ENCODE results near the gene CCL11.
A peak's percentile ranks its signal among the peaks of the same experiment; 100 is the strongest.

The CCL11 gene

DNA sequence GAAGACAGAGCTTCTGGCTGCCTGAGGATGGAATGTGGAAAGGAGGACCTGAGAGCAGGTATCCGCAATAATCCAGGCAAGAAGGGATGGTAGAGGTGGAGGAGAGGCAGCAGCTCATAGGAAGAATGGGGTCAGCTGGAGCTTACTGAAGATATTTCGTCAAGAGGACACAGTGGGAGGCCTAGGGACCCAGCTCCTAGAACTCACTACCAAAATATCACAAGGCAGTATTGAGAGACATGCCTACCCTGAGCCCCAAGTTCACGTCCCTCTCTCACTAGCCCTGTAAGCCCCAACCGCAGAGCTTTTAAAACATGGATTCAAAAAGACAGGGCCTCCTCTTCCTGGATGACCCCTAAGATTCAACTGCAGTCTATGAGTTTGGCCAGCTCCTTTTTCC lies 19.5 kb downstream of the CCL11 start:
- H3K27ac ChIP-seq (ENCODE audit: low read depth in 2 of 2, low read length in 2 of 2) = no peak overlapping the region
- no peak overlapping the region for H3K4me3 ChIP-seq (ENCODE audit: low read length in 2 of 2)
- H3K27me3 ChIP-seq (ENCODE audit: control insufficient read depth in 2 of 2, insufficient read depth in 2 of 2, low read length in 2 of 2) = no peaks in the 10 kb centered on the region
- H3K9ac ChIP-seq (ENCODE audit: low read depth in 1 of 2, low read length in 2 of 2) = no peak overlapping the region
- peaks cover 0 to 4% of the 10 kb centered on the region in 2 donors for H3K4me1 ChIP-seq (ENCODE audit: control insufficient read depth in 2 of 2, insufficient read depth in 2 of 2, low read length in 2 of 2)
- no peaks in the 10 kb centered on the region for H3K9me3 ChIP-seq (ENCODE audit: control insufficient read depth in 2 of 2, low read length in 2 of 2)
- H3K36me3 ChIP-seq (ENCODE audit: control insufficient read depth in 2 of 2, insufficient read depth in 2 of 2, low read length in 2 of 2) = no peaks in the 10 kb centered on the region

GRCh38 chr17:34305606-34306005 lies 20.1 kb downstream of the CCL11 start:
- H3K9ac ChIP-seq (ENCODE audit: low read depth in 1 of 2, low read length in 2 of 2) = no peak overlapping the region
- H3K4me1 ChIP-seq (ENCODE audit: control insufficient read depth in 2 of 2, insufficient read depth in 2 of 2, low read length in 2 of 2) = peaks cover 0 to 4% of the 10 kb centered on the region in 2 donors
- no peaks in the 10 kb centered on the region for H3K36me3 ChIP-seq (ENCODE audit: control insufficient read depth in 2 of 2, insufficient read depth in 2 of 2, low read length in 2 of 2)
- H3K27me3 ChIP-seq (ENCODE audit: control insufficient read depth in 2 of 2, insufficient read depth in 2 of 2, low read length in 2 of 2) = no peaks in the 10 kb centered on the region
- H3K4me3 ChIP-seq (ENCODE audit: low read length in 2 of 2) = no peak overlapping the region
- no peak overlapping the region for H3K27ac ChIP-seq (ENCODE audit: low read depth in 2 of 2, low read length in 2 of 2)
- no peaks in the 10 kb centered on the region for H3K9me3 ChIP-seq (ENCODE audit: control insufficient read depth in 2 of 2, low read length in 2 of 2)

GRCh38 chr17:34306466-34306865 lies 20.9 kb downstream of the CCL11 start:
- Histone ChIP-seq H3K27me3 (ENCODE audit: control insufficient read depth in 2 of 2, insufficient read depth in 2 of 2, low read length in 2 of 2) (no peaks in the 10 kb centered on the region), H3K9ac (ENCODE audit: low read depth in 1 of 2, low read length in 2 of 2) (no peak overlapping the region), H3K36me3 (ENCODE audit: control insufficient read depth in 2 of 2, insufficient read depth in 2 of 2, low read length in 2 of 2) (no peaks in the 10 kb centered on the region), H3K4me3 (ENCODE audit: low read length in 2 of 2) (no peak overlapping the region), H3K27ac (ENCODE audit: low read depth in 2 of 2, low read length in 2 of 2) (no peak overlapping the region), H3K4me1 (ENCODE audit: control insufficient read depth in 2 of 2, insufficient read depth in 2 of 2, low read length in 2 of 2) (peaks cover 0 to 2% of the 10 kb centered on the region in 2 donors), H3K9me3 (ENCODE audit: control insufficient read depth in 2 of 2, low read length in 2 of 2) (no peaks in the 10 kb centered on the region)

GRCh38 chr17:34307110-34307509 lies 21.6 kb downstream of the CCL11 start:
- H3K4me3 ChIP-seq (ENCODE audit: low read length in 2 of 2) = no peak overlapping the region
- H3K36me3 ChIP-seq (ENCODE audit: control insufficient read depth in 2 of 2, insufficient read depth in 2 of 2, low read length in 2 of 2) = no peaks in the 10 kb centered on the region
- H3K9me3 ChIP-seq (ENCODE audit: control insufficient read depth in 2 of 2, low read length in 2 of 2) = no peaks in the 10 kb centered on the region
- no peak overlapping the region for H3K27ac ChIP-seq (ENCODE audit: low read depth in 2 of 2, low read length in 2 of 2)
- H3K27me3 ChIP-seq (ENCODE audit: control insufficient read depth in 2 of 2, insufficient read depth in 2 of 2, low read length in 2 of 2) = no peaks in the 10 kb centered on the region
- no peak overlapping the region for H3K9ac ChIP-seq (ENCODE audit: low read depth in 1 of 2, low read length in 2 of 2)
- no peaks in the 10 kb centered on the region for H3K4me1 ChIP-seq (ENCODE audit: control insufficient read depth in 2 of 2, insufficient read depth in 2 of 2, low read length in 2 of 2)

DNA sequence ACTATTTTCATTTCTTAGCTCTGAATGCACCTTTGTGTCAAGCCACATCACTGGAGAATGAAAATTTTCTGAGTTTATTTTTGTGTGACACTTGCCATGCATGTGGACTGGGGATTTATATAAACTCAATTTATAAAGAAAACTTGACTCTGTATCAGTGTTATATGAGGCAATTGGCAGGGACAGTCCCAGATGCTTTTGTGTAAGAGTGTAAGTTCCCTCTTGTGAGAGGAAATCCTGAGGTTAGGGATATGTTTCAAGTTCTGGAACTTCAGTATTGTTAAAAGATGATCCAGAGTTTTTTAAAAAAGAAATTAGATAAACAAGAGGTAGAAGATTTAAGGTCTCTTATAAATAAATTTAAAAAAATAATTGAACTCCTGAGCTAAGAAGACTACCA lies 22.8 kb downstream of the CCL11 start:
- H3K9ac ChIP-seq (ENCODE audit: low read depth in 1 of 2, low read length in 2 of 2) = no peak overlapping the region
- H3K4me3 ChIP-seq (ENCODE audit: low read length in 2 of 2) = no peak overlapping the region
- H3K9me3 ChIP-seq (ENCODE audit: control insufficient read depth in 2 of 2, low read length in 2 of 2) = no peaks in the 10 kb centered on the region
- no peaks in the 10 kb centered on the region for H3K4me1 ChIP-seq (ENCODE audit: control insufficient read depth in 2 of 2, insufficient read depth in 2 of 2, low read length in 2 of 2)
- no peak overlapping the region for H3K27ac ChIP-seq (ENCODE audit: low read depth in 2 of 2, low read length in 2 of 2)
- H3K27me3 ChIP-seq (ENCODE audit: control insufficient read depth in 2 of 2, insufficient read depth in 2 of 2, low read length in 2 of 2) = no peaks in the 10 kb centered on the region
- H3K36me3 ChIP-seq (ENCODE audit: control insufficient read depth in 2 of 2, insufficient read depth in 2 of 2, low read length in 2 of 2) = no peaks in the 10 kb centered on the region

DNA sequence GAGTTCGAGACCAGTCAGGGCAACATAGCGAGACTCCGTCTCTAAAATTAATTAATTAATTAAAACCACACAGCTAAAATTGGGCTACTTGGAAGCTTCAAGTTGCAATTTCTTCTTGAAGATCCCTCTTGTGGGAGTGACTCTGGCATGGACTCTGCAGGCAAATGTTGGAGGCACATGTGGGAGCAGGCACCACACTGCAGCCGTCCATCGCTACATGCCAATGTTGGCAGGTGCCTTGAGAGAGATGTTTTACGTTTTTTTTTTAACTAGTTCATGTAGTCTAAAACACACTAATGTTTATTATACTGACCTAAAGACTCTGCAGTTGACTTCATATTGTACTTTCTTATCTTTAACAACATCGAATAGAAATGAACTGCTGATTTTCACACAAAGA lies 25.7 kb downstream of the CCL11 start:
- no peak overlapping the region for H3K4me3 ChIP-seq (ENCODE audit: low read length in 2 of 2)
- H3K9me3 ChIP-seq (ENCODE audit: control insufficient read depth in 2 of 2, low read length in 2 of 2) = no peaks in the 10 kb centered on the region
- no peak overlapping the region for H3K27ac ChIP-seq (ENCODE audit: low read depth in 2 of 2, low read length in 2 of 2)
- H3K9ac ChIP-seq (ENCODE audit: low read depth in 1 of 2, low read length in 2 of 2) = no peak overlapping the region
- no peaks in the 10 kb centered on the region for H3K4me1 ChIP-seq (ENCODE audit: control insufficient read depth in 2 of 2, insufficient read depth in 2 of 2, low read length in 2 of 2)
- no peaks in the 10 kb centered on the region for H3K27me3 ChIP-seq (ENCODE audit: control insufficient read depth in 2 of 2, insufficient read depth in 2 of 2, low read length in 2 of 2)
- H3K36me3 ChIP-seq (ENCODE audit: control insufficient read depth in 2 of 2, insufficient read depth in 2 of 2, low read length in 2 of 2) = no peaks in the 10 kb centered on the region

- H3K27ac ChIP-seq (ENCODE audit: low read depth in 2 of 2, low read length in 2 of 2) = peak overlapping the region in 1 of 2 donors; percentile 35
- H3K4me1 ChIP-seq (ENCODE audit: control insufficient read depth in 2 of 2, insufficient read depth in 2 of 2, low read length in 2 of 2) = no peaks in the 10 kb centered on the region
- no peak overlapping the region for H3K9ac ChIP-seq (ENCODE audit: low read depth in 1 of 2, low read length in 2 of 2)
- H3K4me3 ChIP-seq (ENCODE audit: low read length in 2 of 2) = no peak overlapping the region
- no peaks in the 10 kb centered on the region for H3K36me3 ChIP-seq (ENCODE audit: control insufficient read depth in 2 of 2, insufficient read depth in 2 of 2, low read length in 2 of 2)
- no peaks in the 10 kb centered on the region for H3K9me3 ChIP-seq (ENCODE audit: control insufficient read depth in 2 of 2, low read length in 2 of 2)
- H3K27me3 ChIP-seq (ENCODE audit: control insufficient read depth in 2 of 2, insufficient read depth in 2 of 2, low read length in 2 of 2) = no peaks in the 10 kb centered on the region
These were observed 26.5 kb downstream of the CCL11 start for GRCh38 chr17:34312080-34312479.

- H3K4me1 ChIP-seq (ENCODE audit: control insufficient read depth in 2 of 2, insufficient read depth in 2 of 2, low read length in 2 of 2) = no peaks in the 10 kb centered on the region
- no peak overlapping the region for H3K4me3 ChIP-seq (ENCODE audit: low read length in 2 of 2)
- no peaks in the 10 kb centered on the region for H3K9me3 ChIP-seq (ENCODE audit: control insufficient read depth in 2 of 2, low read length in 2 of 2)
- no peaks in the 10 kb centered on the region for H3K27me3 ChIP-seq (ENCODE audit: control insufficient read depth in 2 of 2, insufficient read depth in 2 of 2, low read length in 2 of 2)
- H3K27ac ChIP-seq (ENCODE audit: low read depth in 2 of 2, low read length in 2 of 2) = peak overlapping the region; percentile 35 to 42
- H3K9ac ChIP-seq (ENCODE audit: low read depth in 1 of 2, low read length in 2 of 2) = no peak overlapping the region
- H3K36me3 ChIP-seq (ENCODE audit: control insufficient read depth in 2 of 2, insufficient read depth in 2 of 2, low read length in 2 of 2) = no peaks in the 10 kb centered on the region
These were observed 27.6 kb downstream of the CCL11 start for GRCh38 chr17:34313164-34313563.

- Histone ChIP-seq H3K36me3 (ENCODE audit: control insufficient read depth in 2 of 2, insufficient read depth in 2 of 2, low read length in 2 of 2) (no peaks in the 10 kb centered on the region), H3K4me1 (ENCODE audit: control insufficient read depth in 2 of 2, insufficient read depth in 2 of 2, low read length in 2 of 2) (no peaks in the 10 kb centered on the region), H3K27ac (ENCODE audit: low read depth in 2 of 2, low read length in 2 of 2) (peak overlapping the region; percentile 2 to 13)
These were observed 28.7 kb downstream of the CCL11 start for GRCh38 chr17:34314279-34314678.

GRCh38 chr17:34318474-34318873 lies 32.9 kb downstream of the CCL11 start:
- Histone ChIP-seq H3K36me3 (ENCODE audit: control insufficient read depth in 2 of 2, insufficient read depth in 2 of 2, low read length in 2 of 2) (no peaks in the 10 kb centered on the region), H3K27me3 (ENCODE audit: control insufficient read depth in 2 of 2, insufficient read depth in 2 of 2, low read length in 2 of 2) (no peaks in the 10 kb centered on the region), H3K4me3 (ENCODE audit: low read length in 2 of 2) (no peak overlapping the region), H3K9ac (ENCODE audit: low read depth in 1 of 2, low read length in 2 of 2) (no peak overlapping the region), H3K4me1 (ENCODE audit: control insufficient read depth in 2 of 2, insufficient read depth in 2 of 2, low read length in 2 of 2) (no peaks in the 10 kb centered on the region), H3K27ac (ENCODE audit: low read depth in 2 of 2, low read length in 2 of 2) (peak overlapping the region in 1 of 2 donors; percentile 25), H3K9me3 (ENCODE audit: control insufficient read depth in 2 of 2, low read length in 2 of 2) (no peaks in the 10 kb centered on the region)

More at GRCh38 chr17:34314279-34314678, 28.7 kb downstream of the CCL11 start:
- Histone ChIP-seq H3K9ac (ENCODE audit: low read depth in 1 of 2, low read length in 2 of 2) (no peak overlapping the region), H3K9me3 (ENCODE audit: control insufficient read depth in 2 of 2, low read length in 2 of 2) (no peaks in the 10 kb centered on the region), H3K4me3 (ENCODE audit: low read length in 2 of 2) (no peak overlapping the region), H3K27me3 (ENCODE audit: control insufficient read depth in 2 of 2, insufficient read depth in 2 of 2, low read length in 2 of 2) (no peaks in the 10 kb centered on the region)

GRCh38 chr17:34319039-34319483 lies 33.5 kb downstream of the CCL11 start, which contains the start of gene CCL8:
Gene CCL8 (plus strand): TSS chr17:34319435. CDS start chr17:34319502, 67 bp downstream.
- Histone ChIP-seq H3K4me3 (ENCODE audit: low read length in 2 of 2) (peak within 1 kb of the TSS in 1 of 2 donors; percentile 37), H3K27ac (ENCODE audit: low read depth in 2 of 2, low read length in 2 of 2) (peak within 1 kb of the TSS; percentile 25 to 49), H3K27me3 (ENCODE audit: control insufficient read depth in 2 of 2, insufficient read depth in 2 of 2, low read length in 2 of 2) (no peaks in the 10 kb centered on the region), H3K9me3 (ENCODE audit: control insufficient read depth in 2 of 2, low read length in 2 of 2) (no peaks in the 10 kb centered on the region), H3K36me3 (ENCODE audit: control insufficient read depth in 2 of 2, insufficient read depth in 2 of 2, low read length in 2 of 2) (no peaks in the 10 kb centered on the region), H3K4me1 (ENCODE audit: control insufficient read depth in 2 of 2, insufficient read depth in 2 of 2, low read length in 2 of 2) (no peaks in the 10 kb centered on the region), H3K9ac (ENCODE audit: low read depth in 1 of 2, low read length in 2 of 2) (peak within 1 kb of the TSS in 1 of 2 donors; percentile 35)

Measured in mucosa of rectum (tissue), 2 donors.